Activated naive CD4-positive, alpha-beta T cell treated with anti-CD3 and anti-CD28 coated beads, Interleukin-2, amount 50 U/mL, for 24 hours (primary cell): Measurements from ENCODE around the gene SOCS3.
"Not testable (repeated sequence)": the region's sequence is repeated elsewhere in the genome, so short reads cannot be mapped to it uniquely, and the experiment has no call there.

Source experiments
- H3K27ac Mint-ChIP-seq: one replicate; pipeline ENCODE4 v1.8.0; 2021; ENCODE audit warnings: mild to moderate bottlenecking, mixed read lengths
- H3K27me3 Mint-ChIP-seq: one replicate; pipeline ENCODE4 v1.8.0; 2021; ENCODE audit warnings: mixed read lengths
- H3K36me3 Mint-ChIP-seq: one replicate; pipeline ENCODE4 v1.8.0; 2021; ENCODE audit warnings: mixed read lengths
- H3K4me1 Mint-ChIP-seq: one replicate; pipeline ENCODE4 v1.8.0; 2021; ENCODE audit warnings: mixed read lengths
- H3K4me3 Mint-ChIP-seq: one replicate; pipeline ENCODE4 v1.8.0; 2021; ENCODE audit warnings: mild to moderate bottlenecking, mixed read lengths
- H3K9me3 Mint-ChIP-seq: one replicate; pipeline ENCODE4 v1.8.0; 2021; ENCODE audit warnings: mixed read lengths

The SOCS3 gene

DNA sequence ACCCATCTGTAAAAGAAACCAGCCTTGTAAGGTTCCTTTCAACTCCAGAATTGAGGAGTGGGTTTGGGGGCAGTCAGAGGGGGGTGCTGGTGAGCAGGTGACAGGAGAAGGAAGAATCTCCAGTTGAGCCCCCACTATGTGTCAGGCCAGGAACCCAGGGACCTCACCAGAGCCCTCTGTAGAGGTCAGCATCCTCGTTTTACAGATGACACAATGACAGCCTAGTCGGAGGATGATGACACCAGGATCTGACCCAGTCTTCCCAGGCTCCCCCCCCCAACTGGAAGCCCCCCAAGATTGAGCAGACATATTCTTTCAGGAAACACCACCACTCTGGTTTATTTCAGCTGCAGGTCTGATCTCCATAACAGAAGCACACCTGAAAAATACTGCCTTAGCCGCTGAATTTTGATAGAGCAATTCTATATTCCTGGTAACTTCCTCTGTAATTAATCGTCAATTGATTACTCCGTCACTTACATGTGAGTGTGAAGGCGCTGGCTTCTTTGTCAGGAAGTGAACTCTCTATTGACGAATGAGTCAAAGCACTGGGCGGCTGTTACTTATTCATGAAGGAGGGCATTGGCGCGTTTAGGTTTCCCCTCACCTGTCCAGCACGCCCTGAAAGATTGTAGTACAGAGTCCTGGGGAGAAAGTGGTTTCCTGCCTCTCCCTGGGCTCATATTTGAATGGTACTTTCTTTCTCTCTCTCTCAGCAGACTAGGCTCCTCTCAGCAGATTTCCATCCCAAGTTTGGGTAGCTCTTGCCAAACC, 21.2 kb downstream of the SOCS3 start:
- Mint-ChIP-seq H3K4me3 (no peak overlapping the region), H3K27ac (peak overlapping the region; percentile 35), H3K36me3 (no peaks in the 10 kb centered on the region), H3K9me3 (no peaks in the 10 kb centered on the region), H3K27me3 (no peaks in the 10 kb centered on the region), H3K4me1 (peaks cover 49% of the 10 kb centered on the region)

DNA sequence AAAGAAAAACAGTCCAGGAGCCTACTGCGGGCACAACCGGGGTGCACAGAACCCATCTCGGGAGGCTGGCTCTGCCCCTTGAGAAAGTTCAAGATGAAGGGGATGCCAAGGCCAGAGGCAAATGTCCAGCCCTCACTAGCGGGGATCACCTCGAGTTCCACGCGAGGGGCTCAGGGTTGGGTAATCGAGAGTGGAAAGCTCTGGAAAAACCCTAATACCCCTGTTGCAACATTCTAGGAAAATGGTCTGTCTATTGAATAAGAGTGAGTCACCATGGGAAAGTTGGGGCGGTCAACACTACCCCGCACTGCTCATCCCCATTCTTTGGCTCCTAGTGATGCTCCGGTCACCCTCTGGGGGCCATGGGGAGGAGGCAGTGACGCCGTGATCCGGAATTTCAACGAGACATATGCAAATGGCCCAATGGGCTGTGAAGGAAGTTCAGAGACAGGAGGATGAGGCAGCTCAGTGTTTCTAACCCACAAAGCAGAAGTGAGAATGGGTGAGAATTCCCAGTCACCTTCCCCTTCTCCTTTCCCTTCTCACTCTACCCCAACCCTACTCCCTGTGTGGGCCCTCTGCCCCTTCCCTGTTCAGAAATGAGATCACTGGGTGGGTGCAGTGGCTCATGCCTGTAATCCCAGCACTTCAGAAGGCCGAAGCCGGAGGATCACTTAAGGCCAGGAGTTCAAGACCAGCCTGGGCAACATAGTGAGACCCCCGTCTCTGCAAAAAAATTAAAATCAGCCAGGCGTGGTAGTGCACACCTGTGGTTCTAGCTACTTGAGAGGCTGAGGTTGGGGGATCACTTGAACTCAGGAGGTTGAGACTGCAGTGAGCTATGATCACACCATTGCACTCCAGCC, 22.4 kb downstream of the SOCS3 start:
- no peak overlapping the region for H3K4me3 Mint-ChIP-seq
- peak overlapping the region; percentile 51 for H3K27ac Mint-ChIP-seq
- H3K36me3 Mint-ChIP-seq: no peaks in the 10 kb centered on the region
- H3K9me3 Mint-ChIP-seq: no peaks in the 10 kb centered on the region
- no peaks in the 10 kb centered on the region for H3K27me3 Mint-ChIP-seq
- H3K4me1 Mint-ChIP-seq: peaks cover 48% of the 10 kb centered on the region

DNA sequence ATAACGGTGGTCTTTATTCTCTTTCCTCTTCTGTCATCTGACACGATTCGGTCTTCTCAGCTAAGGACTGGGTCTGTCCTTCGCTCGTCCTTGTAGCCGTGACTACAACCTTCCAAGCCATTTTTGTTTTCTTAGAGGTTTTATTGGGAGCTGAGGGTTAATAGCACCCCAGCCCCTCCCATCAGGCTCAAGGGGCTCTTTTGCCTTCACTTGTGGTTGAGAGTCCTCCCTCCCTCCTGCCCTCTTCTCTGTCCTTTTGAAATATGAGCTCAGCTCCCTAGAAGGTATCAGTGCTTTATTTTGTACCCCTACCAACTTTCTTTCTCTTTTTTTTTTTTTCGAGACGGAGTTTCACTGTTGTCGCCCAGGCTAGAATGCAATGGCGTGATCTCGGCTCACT, 24.7 kb downstream of the SOCS3 start:
- H3K9me3 Mint-ChIP-seq: no peaks in the 10 kb centered on the region

DNA sequence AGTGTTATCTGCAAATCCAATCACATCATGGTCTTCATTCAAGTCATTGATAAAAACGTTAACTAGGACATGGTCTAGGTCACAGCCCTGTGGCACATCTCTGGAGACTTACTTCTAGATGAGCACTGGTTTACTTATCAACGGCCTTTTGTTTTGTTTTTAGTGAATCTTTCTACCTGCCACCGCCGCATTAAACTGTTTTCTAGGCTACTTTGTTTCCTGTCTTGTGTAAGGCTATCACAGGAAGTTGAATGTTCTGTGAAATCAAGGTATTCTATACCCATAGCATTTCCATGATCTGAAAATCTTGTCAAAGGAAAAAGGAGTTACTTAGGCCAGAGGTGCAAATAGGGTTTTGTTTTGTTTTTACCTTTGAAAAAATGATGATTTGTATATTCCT, 26.9 kb downstream of the SOCS3 start:
- no peaks in the 10 kb centered on the region for H3K36me3 Mint-ChIP-seq
- H3K9me3 Mint-ChIP-seq: no peaks in the 10 kb centered on the region
- peak overlapping the region; percentile 31 for H3K4me3 Mint-ChIP-seq
- peaks cover 38% of the 10 kb centered on the region for H3K4me1 Mint-ChIP-seq
- H3K27ac Mint-ChIP-seq: peak overlapping the region; percentile 60
- H3K27me3 Mint-ChIP-seq: no peaks in the 10 kb centered on the region

More for the DNA sequence above, 24.7 kb downstream of the SOCS3 start:
- Mint-ChIP-seq H3K36me3 (no peaks in the 10 kb centered on the region), H3K4me3 (no peak overlapping the region), H3K27me3 (no peaks in the 10 kb centered on the region), H3K27ac (peak overlapping the region; percentile 79), H3K4me1 (peaks cover 44% of the 10 kb centered on the region)

DNA sequence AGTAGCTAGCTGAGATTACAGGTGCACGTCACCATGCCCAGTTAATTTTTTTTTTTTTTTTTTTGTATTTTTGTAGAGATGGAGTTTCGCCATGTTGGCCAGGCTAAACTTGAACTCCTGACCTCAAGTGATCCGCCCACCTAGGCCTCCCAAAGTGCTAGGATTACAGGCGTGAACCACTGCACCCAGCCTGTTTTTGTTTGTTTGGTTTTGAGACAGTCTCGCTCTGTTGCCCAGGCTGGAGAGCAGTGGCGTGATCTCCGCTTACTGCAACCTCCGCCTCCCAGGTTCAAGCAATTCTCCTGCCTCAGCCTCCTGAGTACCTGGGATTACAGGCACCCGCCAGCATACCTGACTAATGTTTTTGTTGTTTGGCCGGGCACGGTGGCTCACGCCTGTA, 28.5 kb downstream of the SOCS3 start:
- peaks cover 38% of the 10 kb centered on the region for H3K4me1 Mint-ChIP-seq
- not testable (repeated sequence) for H3K27ac Mint-ChIP-seq, H3K9me3 Mint-ChIP-seq, H3K36me3 Mint-ChIP-seq, H3K27me3 Mint-ChIP-seq
- H3K4me3 Mint-ChIP-seq: peak overlapping the region; percentile 42

DNA sequence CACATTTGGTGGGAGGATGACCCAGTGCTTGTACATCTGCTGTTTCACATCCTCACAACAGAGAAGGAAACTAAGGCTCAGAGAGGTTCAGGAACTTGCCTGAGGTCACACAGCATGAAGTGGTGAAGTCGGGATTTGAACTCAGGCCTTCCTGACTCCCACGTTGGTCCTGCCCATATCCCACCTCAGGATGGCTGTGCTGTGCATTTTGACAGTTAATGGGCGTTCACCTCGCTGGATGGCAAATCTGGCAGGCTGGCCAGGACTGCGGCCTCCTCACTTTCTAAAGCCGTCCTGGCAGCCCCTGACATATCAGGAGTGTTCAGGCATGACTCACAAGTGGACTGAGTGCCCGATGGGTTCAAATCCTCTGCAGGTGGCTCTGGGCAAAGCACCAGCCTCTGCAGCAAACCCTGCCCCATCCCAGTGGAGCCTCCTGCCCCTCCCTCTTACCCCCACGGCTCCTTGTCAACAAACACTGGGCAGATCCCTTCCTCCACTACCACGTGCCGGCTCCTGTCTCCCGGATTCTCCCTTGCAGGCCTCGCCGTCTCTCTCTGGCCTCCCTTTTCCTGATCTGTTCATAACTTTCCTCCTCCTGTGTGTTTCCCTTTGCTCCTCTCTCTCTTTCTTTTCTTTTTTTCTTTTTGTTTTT, 29.2 kb downstream of the SOCS3 start:
- peaks cover 38% of the 10 kb centered on the region for H3K4me1 Mint-ChIP-seq
- no peaks in the 10 kb centered on the region for H3K9me3 Mint-ChIP-seq

DNA sequence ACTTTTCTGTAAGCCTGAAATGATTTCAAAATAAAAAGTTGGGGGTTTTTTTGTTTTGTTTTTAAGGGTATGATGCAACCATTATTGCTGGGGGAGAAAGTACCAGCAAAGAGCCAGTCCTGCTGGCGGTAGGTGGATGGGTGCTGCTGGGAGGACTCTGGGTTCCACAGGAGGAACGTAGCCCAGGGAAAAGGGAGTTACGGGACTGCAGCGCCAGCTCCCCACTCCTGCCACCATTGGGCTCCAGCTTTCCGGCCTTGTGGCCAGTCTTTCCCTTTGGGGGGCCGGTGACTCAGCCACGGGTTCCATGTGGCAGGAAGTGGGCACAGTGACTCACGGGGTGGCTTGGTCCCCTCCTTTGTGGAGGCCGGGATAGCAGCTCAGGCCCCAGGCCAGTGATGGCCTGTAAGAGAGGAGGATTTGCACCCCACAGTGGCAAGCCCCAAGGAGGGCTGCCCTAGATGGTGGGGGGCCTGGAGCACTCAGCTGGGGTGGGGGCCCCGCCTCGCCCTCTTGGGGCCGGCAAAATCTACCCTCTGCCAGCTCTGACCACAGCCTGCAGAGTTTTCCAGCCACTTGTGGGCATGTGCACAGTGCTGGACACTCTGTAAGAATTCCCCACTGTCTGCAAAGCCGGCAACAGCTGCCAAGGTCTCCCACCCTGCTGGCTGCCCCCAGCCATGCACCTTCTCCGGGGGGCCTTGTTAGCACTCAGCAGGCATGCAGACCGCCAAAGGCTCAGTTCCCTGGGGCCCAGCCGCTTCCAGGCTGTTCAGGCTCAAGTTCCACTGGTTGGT, 30.4 kb downstream of the SOCS3 start:
- peaks cover 35% of the 10 kb centered on the region for H3K4me1 Mint-ChIP-seq
- no peaks in the 10 kb centered on the region for H3K27me3 Mint-ChIP-seq
- H3K27ac Mint-ChIP-seq: peak overlapping the region; percentile 44
- no peak overlapping the region for H3K4me3 Mint-ChIP-seq
- H3K36me3 Mint-ChIP-seq: no peaks in the 10 kb centered on the region
- H3K9me3 Mint-ChIP-seq: no peaks in the 10 kb centered on the region

More for the DNA sequence above, 29.2 kb downstream of the SOCS3 start:
- H3K27me3 Mint-ChIP-seq: no peaks in the 10 kb centered on the region
- H3K36me3 Mint-ChIP-seq: no peaks in the 10 kb centered on the region
- peak overlapping the region; percentile 42 for H3K4me3 Mint-ChIP-seq
- peak overlapping the region; percentile 47 for H3K27ac Mint-ChIP-seq

DNA sequence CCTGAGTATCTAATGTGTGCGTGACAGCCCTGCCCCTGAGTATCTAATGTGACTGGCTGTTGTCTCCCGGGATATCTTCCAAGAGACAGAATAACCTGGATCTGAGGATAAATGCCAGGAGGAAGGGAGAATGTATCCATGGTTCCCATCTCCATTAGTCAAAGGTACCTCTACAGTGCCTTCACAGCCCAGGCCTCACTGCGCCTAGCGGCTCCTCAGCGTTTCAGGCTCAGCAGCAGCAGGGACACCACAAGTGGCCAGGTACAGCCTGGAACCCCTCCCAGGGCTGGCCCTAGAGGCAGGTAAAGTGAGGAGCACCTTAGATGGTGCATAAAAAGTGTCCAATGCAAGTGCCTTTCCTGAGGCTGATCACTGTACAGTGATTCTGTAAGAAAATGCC, 32.0 kb downstream of the SOCS3 start:
- Mint-ChIP-seq H3K4me3 (no peak overlapping the region), H3K9me3 (no peaks in the 10 kb centered on the region), H3K27ac (peak overlapping the region; percentile 65), H3K36me3 (no peaks in the 10 kb centered on the region), H3K4me1 (peaks cover 34% of the 10 kb centered on the region), H3K27me3 (no peaks in the 10 kb centered on the region)

DNA sequence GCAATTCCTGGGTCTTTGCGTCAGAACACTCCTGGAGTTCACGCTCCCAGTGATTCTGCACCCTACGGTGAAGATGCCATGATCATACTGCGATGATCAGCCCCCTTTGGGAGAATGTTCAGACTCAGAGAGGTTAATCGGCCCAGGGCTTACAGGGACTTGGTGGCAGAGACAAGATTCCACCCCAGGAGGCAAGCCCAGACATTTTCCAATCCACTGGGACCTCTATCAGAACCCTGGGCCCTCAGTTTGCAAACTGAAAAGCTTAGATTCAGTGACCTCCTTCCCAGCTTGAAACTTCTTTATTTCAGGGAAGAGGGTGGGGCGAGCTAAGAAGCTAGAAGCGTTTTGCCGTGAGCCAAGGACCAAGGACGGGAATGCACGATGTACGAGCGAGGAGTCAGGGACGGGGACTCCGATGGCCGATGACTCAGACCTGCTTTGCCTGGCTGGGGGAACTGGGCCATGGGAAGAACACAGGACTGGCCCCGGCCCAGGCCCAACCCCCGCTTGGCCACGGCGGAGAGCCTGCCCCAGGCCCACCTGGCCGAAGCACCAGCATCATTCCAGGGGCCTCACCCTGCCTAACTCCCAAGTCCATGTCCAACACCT, 34.7 kb downstream of the SOCS3 start:
- Mint-ChIP-seq H3K36me3 (no peaks in the 10 kb centered on the region), H3K27me3 (no peaks in the 10 kb centered on the region), H3K4me3 (no peak overlapping the region), H3K4me1 (peaks cover 25% of the 10 kb centered on the region), H3K9me3 (no peaks in the 10 kb centered on the region), H3K27ac (peak overlapping the region; percentile 87)

DNA sequence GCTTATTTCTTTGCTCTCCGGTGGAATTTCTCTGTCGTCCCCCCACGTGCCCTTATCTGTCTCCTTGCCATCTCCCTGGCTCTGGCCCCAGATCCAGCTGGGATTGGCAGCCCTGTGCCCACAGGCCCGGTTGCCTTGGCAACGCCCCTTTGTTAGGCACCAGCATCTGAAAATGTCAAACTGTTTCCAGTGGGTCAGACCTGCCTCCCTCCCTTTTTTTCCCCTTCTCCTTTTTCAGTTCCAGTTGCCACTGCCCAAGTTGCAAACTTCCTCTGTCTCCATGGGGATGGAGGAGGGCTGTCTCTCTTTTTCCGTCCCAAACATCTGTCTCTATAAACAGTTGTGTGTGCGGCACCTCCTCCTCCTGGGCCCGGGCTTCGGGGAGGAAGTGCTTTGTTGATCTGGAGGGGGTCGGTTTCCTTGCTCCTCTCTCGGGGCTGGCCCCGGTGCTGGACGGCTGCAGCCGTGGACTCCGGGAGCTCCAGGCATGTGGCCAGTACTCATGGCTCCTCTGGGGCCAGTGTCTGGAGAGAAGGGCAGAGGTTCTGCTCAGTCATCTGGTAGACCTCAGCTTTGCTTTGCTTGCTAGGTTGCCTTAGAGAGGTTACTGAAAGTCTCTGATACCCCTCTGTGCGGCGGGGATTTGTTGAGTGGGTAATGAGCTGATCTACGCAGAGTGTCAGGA, 35.3 kb downstream of the SOCS3 start:
- no peaks in the 10 kb centered on the region for H3K9me3 Mint-ChIP-seq
- peak overlapping the region; percentile 87 for H3K27ac Mint-ChIP-seq
- peak overlapping the region; percentile 40 for H3K4me3 Mint-ChIP-seq
- H3K4me1 Mint-ChIP-seq: peaks cover 25% of the 10 kb centered on the region
- no peaks in the 10 kb centered on the region for H3K36me3 Mint-ChIP-seq
- H3K27me3 Mint-ChIP-seq: no peaks in the 10 kb centered on the region

DNA sequence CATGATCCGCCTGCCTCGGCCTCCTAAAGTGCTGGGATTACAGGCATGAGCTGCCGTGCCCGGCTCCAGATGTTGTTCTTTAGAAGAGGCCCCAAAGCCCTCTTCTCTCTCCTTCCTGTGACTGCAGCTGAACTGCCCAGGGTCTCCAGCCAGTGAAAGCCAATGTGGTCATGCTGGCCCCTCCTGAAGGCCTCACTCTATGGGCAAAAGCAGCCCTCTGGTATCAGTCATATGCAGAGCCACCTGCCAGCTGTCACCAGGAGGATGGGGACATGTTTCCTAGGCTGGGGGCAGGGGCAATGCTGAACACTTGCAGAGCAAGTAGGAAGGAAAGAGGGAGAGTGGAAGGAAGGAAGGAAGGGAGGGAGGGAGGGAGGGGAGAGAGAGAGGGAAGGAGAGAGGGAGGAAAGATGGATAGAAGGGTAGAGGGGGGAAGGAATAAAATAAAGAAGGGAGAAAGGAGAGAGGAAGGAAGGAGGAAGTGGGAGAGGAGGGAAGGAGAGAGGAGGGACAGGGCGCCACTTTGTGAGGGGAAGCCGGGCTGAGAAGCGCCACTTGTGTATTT, 36.0 kb downstream of the SOCS3 start:
- Mint-ChIP-seq H3K9me3 (no peaks in the 10 kb centered on the region), H3K27ac (no peak overlapping the region), H3K4me3 (no peak overlapping the region), H3K4me1 (peaks cover 22% of the 10 kb centered on the region), H3K27me3 (no peaks in the 10 kb centered on the region), H3K36me3 (no peaks in the 10 kb centered on the region)

DNA sequence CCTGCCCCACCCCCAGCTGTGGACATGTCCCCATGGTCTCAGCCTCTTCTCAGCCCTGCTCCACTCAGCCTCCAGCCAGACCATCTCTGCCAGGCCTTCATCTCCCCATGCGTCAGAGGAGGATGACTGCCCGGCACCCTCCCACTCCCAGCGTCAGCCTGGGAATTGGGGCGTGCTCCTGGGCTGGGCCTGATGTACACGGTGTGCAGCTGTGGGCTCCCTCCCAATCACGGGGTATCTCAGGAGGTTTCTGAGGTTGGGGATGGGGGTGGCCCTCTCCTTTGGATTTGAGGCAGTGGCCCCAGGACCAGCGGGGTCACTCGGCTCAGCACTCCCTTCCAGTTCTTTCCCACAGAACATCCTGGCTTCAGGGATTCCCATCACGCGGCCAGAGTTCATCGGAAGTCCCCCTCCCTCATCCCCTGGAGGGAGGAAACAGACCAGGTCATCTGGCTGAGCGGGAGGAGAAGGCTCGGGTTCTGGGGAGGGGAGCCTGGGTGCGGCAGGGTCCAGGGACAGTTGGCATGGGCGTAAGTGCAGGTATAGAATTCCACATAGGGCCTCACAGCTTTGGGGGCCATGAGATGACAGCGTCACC, 36.9 kb downstream of the SOCS3 start:
- Mint-ChIP-seq H3K4me1 (peaks cover 20% of the 10 kb centered on the region), H3K27ac (no peak overlapping the region), H3K36me3 (no peaks in the 10 kb centered on the region), H3K4me3 (no peak overlapping the region), H3K27me3 (no peaks in the 10 kb centered on the region), H3K9me3 (no peaks in the 10 kb centered on the region)

DNA sequence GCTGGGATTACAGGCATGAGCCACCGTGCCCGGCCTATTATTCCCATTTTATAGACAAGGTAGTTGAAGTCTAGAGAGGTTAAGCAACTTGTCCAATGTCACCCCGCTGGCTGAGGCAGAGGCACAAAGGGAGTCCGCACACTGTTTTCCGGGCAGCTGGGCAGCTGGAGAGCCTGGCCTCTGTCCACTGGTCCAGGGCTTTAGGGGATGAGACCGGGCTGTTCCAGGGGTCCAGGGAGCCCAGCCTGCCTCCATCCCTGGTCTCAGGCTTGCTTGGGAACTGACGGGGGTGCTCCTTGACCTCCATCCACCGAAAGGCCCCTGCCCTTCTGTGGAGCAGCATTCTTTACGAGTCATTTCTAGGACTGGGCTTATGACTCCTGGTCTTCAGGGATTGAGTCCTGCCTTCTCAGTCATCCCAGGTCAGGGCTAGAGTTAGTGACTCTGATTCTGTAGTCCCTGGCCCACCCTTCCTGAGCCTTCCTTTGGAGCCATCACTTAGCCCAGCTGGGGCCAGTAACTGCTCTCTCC, 37.5 kb downstream of the SOCS3 start:
- Mint-ChIP-seq H3K4me3 (no peak overlapping the region), H3K36me3 (no peaks in the 10 kb centered on the region), H3K27me3 (no peaks in the 10 kb centered on the region), H3K4me1 (peaks cover 25% of the 10 kb centered on the region), H3K9me3 (no peaks in the 10 kb centered on the region), H3K27ac (no peak overlapping the region)

DNA sequence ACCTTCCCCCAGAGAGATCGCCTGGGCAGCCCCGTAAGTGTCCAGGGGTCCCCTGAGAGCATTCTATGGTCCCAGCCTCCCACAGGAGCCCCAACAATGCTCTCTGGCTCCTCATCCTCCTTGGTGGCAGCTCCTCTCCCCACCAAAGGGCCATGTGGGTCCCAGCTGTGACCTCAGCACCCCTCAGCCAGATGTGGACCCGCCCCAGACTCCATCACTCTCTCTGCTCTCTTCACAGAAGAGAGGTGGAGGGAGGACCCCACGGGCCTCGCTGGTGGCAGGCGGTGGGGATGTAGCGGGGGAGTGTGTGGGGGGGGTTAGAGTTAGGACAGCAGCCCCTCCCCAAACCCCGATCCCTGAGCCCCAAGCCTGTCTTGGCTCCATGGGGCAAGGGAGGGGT, 41.0 kb downstream of the SOCS3 start:
- H3K4me3 Mint-ChIP-seq: no peak overlapping the region
- H3K9me3 Mint-ChIP-seq: no peaks in the 10 kb centered on the region
- H3K27me3 Mint-ChIP-seq: no peaks in the 10 kb centered on the region
- H3K4me1 Mint-ChIP-seq: peaks cover 43% of the 10 kb centered on the region
- no peaks in the 10 kb centered on the region for H3K36me3 Mint-ChIP-seq
- no peak overlapping the region for H3K27ac Mint-ChIP-seq
